HG02840 (cell line): Measurements from ENCODE around the gene KATNBL1.
A peak's percentile ranks its signal among the peaks of the same experiment; 100 is the strongest.
"Not testable (repeated sequence)": the region's sequence is repeated elsewhere in the genome, so short reads cannot be mapped to it uniquely, and the experiment has no call there.

Experiments used
- ATAC-seq: cut with Tn5 transposase; IDR thresholded peaks from one replicate; pipeline ENCODE4 v1.9.1; 2021; ENCODE audit warnings: mild to moderate bottlenecking, moderate library complexity, moderate number of reproducible peaks; ENCODE audit not compliant: unreplicated experiment, low FRiP score

Gene KATNBL1

GRCh38 chr15:34120420-34120819 is 89.5 kb downstream of the KATNBL1 start:
- not testable (repeated sequence) for ATAC-seq

- ATAC-seq: no peak
Measured at GRCh38 chr15:34119291-34119690, 90.6 kb downstream of the KATNBL1 start.

DNA sequence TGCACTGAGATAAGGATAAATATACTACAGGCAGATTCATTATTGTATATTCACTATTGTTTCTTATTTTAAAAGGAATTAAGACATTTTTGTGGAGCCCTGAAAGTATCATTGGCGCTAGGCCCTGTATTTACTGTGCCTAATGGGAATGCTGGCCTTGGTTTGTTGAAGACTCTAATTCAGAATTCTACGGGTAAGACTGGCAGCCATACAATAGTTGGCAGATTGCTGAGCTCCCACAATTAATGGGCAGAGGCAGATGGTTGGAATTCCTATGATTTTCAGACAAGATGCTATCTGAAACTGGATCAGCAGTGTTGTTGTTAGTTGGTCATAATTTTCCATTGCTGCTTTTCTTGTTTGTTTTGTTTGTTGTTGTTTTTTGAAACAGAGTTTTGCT is 93.3 kb downstream of the KATNBL1 start:
- no peak for ATAC-seq

GRCh38 chr15:34114739-34115138 is 95.2 kb downstream of the KATNBL1 start:
- no peak for ATAC-seq

GRCh38 chr15:34114215-34114614 is 95.7 kb downstream of the KATNBL1 start:
- no peak for ATAC-seq

DNA sequence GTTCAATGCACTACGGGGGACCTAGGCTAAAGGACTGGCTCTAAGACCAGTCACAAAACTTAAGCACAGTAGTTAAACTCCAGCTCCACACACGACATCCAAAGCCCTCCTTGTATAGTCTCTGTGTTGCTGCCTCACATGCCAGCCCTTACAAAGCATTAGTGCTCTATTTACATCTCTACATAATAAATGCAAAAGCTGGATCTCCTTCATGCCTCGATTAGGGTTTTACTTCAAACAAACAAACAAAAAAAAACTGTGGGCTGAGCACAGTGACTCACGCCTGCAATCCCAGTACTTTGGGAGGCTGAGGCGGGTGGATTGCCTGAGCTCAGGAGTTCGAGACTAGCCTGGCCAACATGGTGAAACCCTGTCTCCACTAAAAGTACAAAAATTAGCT is 98.4 kb downstream of the KATNBL1 start:
- no peak for ATAC-seq

- no peak for ATAC-seq
Measured at GRCh38 chr15:34109797-34110663, 99.9 kb downstream of the KATNBL1 start.

GRCh38 chr15:34107315-34107714 is 102.6 kb downstream of the KATNBL1 start:
- no peak for ATAC-seq

DNA sequence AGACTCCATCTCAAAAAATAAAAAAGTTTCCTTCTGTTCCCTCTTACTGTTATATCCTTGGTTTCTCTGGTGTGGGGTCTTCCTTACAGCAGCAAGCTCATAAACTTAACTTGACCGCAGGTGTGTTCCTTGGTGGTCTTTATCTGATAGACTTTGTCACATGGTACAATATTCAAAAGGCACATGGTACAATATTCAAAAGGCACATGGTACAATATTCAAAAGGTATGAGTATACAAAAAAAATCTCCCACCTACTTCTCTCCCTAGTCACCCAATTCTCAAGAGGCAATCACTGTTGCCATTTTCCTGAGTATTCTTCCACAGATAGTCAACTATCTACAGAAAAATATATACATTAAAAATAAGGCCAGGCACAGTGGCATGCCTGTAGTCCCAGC is 103.5 kb downstream of the KATNBL1 start:
- no peak for ATAC-seq

DNA sequence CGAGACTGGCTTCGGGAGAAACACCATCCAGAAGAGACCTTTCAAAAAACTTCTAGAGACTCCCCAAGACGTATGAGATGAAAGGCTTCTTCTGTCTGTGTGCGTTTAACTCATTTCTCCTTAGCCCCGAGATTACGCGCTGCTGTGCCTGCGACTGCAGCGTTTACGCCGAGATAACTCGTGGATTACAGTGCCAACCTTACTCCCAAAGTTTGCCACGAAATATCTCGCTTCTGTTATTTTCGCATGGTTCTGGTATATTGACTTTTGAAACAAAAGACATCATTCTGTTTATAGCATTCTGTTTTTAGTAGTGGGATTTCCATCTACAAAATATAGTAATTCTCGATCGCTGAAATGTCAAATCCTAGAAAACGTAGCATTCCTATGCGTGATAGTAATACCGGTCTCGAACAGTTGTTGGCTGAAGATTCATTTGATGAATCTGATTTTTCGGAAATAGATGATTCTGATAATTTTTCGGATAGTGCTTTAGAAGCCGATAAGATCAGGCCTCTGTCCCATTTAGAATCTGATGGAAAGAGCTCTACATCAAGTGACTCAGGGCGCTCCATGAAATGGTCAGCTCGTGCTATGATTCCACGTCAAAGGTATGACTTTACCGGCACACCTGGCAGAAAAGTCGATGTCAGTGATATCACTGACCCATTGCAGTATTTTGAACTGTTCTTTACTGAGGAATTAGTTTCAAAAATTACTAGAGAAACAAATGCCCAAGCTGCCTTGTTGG is 107.5 kb downstream of the KATNBL1 start:
- no peak for ATAC-seq

- peak; percentile 99 for ATAC-seq
Measured at GRCh38 chr15:34101366-34102174, 108.3 kb downstream of the KATNBL1 start, which contains the start of the genes EMC7 and PGBD4. Gene EMC7, minus strand, starts transcription at chr15:34101862. Its CDS starts 23 bp downstream, at chr15:34101839. Gene PGBD4, plus strand, starts transcription at chr15:34102083. Its CDS starts 449 bp downstream, at chr15:34102532.

- ATAC-seq: no peak
Measured at GRCh38 chr15:34099914-34100313, 110.0 kb downstream of the KATNBL1 start.
